ENCODE data around the gene STK39.

Gene STK39

DNA sequence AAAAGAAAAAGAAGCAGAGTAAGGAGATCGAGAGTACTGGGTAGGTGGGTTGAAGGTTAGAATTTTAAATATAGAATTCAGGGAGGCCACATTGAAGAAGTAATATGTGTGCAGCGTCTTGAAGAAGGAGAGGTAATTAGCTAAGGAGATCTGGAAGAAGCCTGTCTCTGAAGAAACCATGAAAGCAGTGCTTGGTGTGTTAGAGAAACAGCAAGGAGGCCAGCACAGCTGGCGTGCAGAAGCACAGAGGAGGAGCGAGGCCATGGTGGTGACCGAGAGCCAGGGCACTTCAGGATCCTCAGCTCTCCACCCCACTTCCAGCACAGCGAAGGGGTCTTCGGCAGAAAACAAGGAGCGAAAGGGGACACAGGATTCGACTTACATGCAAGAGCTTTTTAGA, 305.8 kb downstream of the STK39 start:
- no peaks in the 10 kb centered on the region for H3K79me2 ChIP-seq (ENCODE audit: insufficient read depth, low read depth)
- no peaks in the 10 kb centered on the region for H4K20me1 ChIP-seq (ENCODE audit: insufficient read depth)
- H3K4me1 ChIP-seq (ENCODE audit: low read depth, poor library complexity, severe bottlenecking) = no peaks in the 10 kb centered on the region
- H3K4me3 ChIP-seq (IDR thresholded peaks at IDR 0.05; ENCODE audit: insufficient read depth, low read depth, low read length) = no peak overlapping the region
- TF ChIP-seq CTCF (conservative IDR thresholded peaks at IDR 0.05; ENCODE audit: low read depth, low read length) = no peak
- no peak overlapping the region for H3K4me2 ChIP-seq
- H3K36me3 ChIP-seq (ENCODE audit: insufficient read depth) = no peaks in the 10 kb centered on the region
- H3K27ac ChIP-seq = no peak overlapping the region
- H3K27me3 ChIP-seq (ENCODE audit: insufficient read depth, low read depth) = no peaks in the 10 kb centered on the region
- no peak overlapping the region for H2AFZ ChIP-seq (ENCODE audit: low read depth)
- no peak overlapping the region for H3K9ac ChIP-seq

GRCh38 chr2:167940734-167941507, 306.5 kb downstream of the STK39 start:
- no peak for TF ChIP-seq CTCF (conservative IDR thresholded peaks at IDR 0.05; ENCODE audit: low read depth, low read length)
- H3K27ac ChIP-seq = no peak overlapping the region

DNA sequence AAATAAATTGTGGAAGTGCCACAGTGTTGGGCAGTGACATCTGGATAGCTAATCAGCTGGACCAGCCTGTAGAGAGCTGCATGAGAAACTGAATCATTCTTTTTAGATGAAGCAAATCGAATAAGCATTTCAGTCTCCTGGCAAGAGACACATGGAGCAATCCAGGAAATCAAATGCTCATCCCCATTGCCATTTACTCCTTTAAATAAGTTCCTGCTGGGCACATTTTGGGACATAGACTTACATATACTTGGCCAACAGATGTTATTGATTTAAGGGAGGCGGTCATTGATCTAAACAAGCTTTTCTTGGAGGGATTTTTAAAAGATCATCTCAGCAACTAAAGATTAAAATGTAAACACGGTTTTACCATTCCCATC, 307.1 kb downstream of the STK39 start:
- no peaks in the 10 kb centered on the region for H3K4me1 ChIP-seq (ENCODE audit: low read depth, poor library complexity, severe bottlenecking)
- H3K27ac ChIP-seq = no peak overlapping the region
- H3K9ac ChIP-seq = no peak overlapping the region
- no peaks in the 10 kb centered on the region for H4K20me1 ChIP-seq (ENCODE audit: insufficient read depth)
- H3K79me2 ChIP-seq (ENCODE audit: insufficient read depth, low read depth) = no peaks in the 10 kb centered on the region
- no peak overlapping the region for H3K4me3 ChIP-seq (IDR thresholded peaks at IDR 0.05; ENCODE audit: insufficient read depth, low read depth, low read length)
- H3K27me3 ChIP-seq (ENCODE audit: insufficient read depth, low read depth) = no peaks in the 10 kb centered on the region
- no peak for TF ChIP-seq CTCF (conservative IDR thresholded peaks at IDR 0.05; ENCODE audit: low read depth, low read length)
- no peaks in the 10 kb centered on the region for H3K36me3 ChIP-seq (ENCODE audit: insufficient read depth)
- no peak overlapping the region for H2AFZ ChIP-seq (ENCODE audit: low read depth)
- H3K4me2 ChIP-seq = no peak overlapping the region

More at GRCh38 chr2:167940734-167941507, 306.5 kb downstream of the STK39 start:
- H3K27me3 ChIP-seq (ENCODE audit: insufficient read depth, low read depth) = no peaks in the 10 kb centered on the region
- H3K4me2 ChIP-seq = no peak overlapping the region
- H3K36me3 ChIP-seq (ENCODE audit: insufficient read depth) = no peaks in the 10 kb centered on the region
- H4K20me1 ChIP-seq (ENCODE audit: insufficient read depth) = no peaks in the 10 kb centered on the region
- no peak overlapping the region for H3K9ac ChIP-seq
- no peak overlapping the region for H2AFZ ChIP-seq (ENCODE audit: low read depth)
- H3K4me1 ChIP-seq (ENCODE audit: low read depth, poor library complexity, severe bottlenecking) = no peaks in the 10 kb centered on the region
- no peak overlapping the region for H3K4me3 ChIP-seq (IDR thresholded peaks at IDR 0.05; ENCODE audit: insufficient read depth, low read depth, low read length)
- no peaks in the 10 kb centered on the region for H3K79me2 ChIP-seq (ENCODE audit: insufficient read depth, low read depth)

GRCh38 chr2:167939514-167940345, 307.7 kb downstream of the STK39 start:
- H3K4me3 ChIP-seq (IDR thresholded peaks at IDR 0.05; ENCODE audit: insufficient read depth, low read depth, low read length) = no peak overlapping the region
- no peak overlapping the region for H3K27ac ChIP-seq
- H3K4me1 ChIP-seq (ENCODE audit: low read depth, poor library complexity, severe bottlenecking) = no peaks in the 10 kb centered on the region
- H3K9ac ChIP-seq = no peak overlapping the region
- H3K36me3 ChIP-seq (ENCODE audit: insufficient read depth) = no peaks in the 10 kb centered on the region
- no peaks in the 10 kb centered on the region for H3K27me3 ChIP-seq (ENCODE audit: insufficient read depth, low read depth)
- H3K4me2 ChIP-seq = no peak overlapping the region
- H4K20me1 ChIP-seq (ENCODE audit: insufficient read depth) = no peaks in the 10 kb centered on the region
- H3K79me2 ChIP-seq (ENCODE audit: insufficient read depth, low read depth) = no peaks in the 10 kb centered on the region
- H2AFZ ChIP-seq (ENCODE audit: low read depth) = no peak overlapping the region
- no peak for TF ChIP-seq CTCF (conservative IDR thresholded peaks at IDR 0.05; ENCODE audit: low read depth, low read length)

Data from KMS-11 (cell line).